ENCODE data around the gene DFFA. TPM values are rescaled to one million over a fixed set of nuclear protein-coding genes. Genes with fewer than 3 reads are reported as not detected.

Gene DFFA
- total and polyA plus RNA-seq, 9 of the 15 experiments (the other 6 are each of a cell fraction or from before 2014, with no cell fraction given), result 39.6 to 74.8 (median 59.2) TPM

- TF ChIP-seq, protein P1, sequence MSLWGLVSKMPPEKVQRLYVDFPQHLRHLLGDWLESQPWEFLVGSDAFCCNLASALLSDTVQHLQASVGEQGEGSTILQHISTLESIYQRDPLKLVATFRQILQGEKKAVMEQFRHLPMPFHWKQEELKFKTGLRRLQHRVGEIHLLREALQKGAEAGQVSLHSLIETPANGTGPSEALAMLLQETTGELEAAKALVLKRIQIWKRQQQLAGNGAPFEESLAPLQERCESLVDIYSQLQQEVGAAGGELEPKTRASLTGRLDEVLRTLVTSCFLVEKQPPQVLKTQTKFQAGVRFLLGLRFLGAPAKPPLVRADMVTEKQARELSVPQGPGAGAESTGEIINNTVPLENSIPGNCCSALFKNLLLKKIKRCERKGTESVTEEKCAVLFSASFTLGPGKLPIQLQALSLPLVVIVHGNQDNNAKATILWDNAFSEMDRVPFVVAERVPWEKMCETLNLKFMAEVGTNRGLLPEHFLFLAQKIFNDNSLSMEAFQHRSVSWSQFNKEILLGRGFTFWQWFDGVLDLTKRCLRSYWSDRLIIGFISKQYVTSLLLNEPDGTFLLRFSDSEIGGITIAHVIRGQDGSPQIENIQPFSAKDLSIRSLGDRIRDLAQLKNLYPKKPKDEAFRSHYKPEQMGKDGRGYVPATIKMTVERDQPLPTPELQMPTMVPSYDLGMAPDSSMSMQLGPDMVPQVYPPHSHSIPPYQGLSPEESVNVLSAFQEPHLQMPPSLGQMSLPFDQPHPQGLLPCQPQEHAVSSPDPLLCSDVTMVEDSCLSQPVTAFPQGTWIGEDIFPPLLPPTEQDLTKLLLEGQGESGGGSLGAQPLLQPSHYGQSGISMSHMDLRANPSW (CRISPR knock-in tag; IDR thresholded peaks at IDR 0.05), result no peak
Measured at GRCh38 chr1:10510520-10511493, 38.5 kb upstream of the DFFA start (continued).

DNA sequence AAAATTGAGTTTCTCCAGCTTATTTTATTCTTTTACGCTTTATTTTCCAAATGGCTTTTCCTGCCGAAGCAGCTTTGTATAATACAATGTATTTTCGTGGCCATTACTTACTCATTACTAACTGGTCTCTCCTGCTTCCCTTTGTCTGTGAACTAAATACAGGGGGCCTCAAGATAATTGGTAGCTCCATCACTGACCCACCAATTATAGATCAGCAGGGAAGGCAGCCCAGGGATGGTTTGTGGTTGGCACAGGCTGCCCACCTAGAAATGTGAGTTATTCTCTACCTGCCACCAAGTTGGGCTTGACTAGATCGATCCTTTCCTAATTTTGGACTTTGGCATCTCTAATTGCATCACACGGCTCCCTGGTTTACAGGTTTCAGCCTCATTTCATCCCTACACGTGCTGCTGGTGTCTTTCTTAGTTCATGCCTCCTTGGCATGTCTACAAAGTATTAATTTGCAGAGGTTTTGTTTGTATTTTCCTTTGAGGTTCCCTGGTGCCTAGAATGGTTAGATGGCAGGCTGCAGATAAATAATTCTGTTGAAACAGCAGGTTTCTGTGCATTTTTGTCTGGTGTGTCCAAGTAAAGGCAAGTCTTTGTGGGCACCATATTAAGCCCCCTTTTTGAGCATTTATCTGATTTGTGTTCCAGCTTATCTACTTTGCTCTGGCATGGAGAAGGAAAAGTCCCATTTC is 37.6 kb upstream of the DFFA start:
- POLR2A ChIA-PET, result interaction anchor here (0.7 to 1.4 kb wide), 2 partner anchors 13 to 497 kb away, joined by 3 to 4 read pairs; no protein-coding TSS in a partner anchor
- H2AFZ ChIP-seq (ENCODE audit: low read depth, low read length), result no peak overlapping the region
- H3K9me1 ChIP-seq (ENCODE audit: control insufficient read depth, insufficient read depth, low read length), result peaks cover 11% of the 10 kb centered on the region
- FAIRE-seq (no peak), ATAC-seq (no peak), DNase-seq (ENCODE audit: extremely low read depth in 1 of 4, low spot score in 3 of 4) (no peak)
- H3K9me3 ChIP-seq (replicated peaks; ENCODE audit: control insufficient read depth, insufficient read depth, low read depth, low read length), result no peaks in the 10 kb centered on the region
- H3K4me2 ChIP-seq (ENCODE audit: insufficient read depth, low read length), result peak overlapping the region; percentile 63
- no TSS peak for BruUV-seq (replicated peaks)
- no peaks in the 10 kb centered on the region for H3K27me3 ChIP-seq (ENCODE audit: control insufficient read depth in 2 of 2, insufficient read depth in 2 of 2, low read length in 2 of 2)
- peaks cover 27 to 35% of the 10 kb centered on the region in 2 experiments for H3K4me1 ChIP-seq (replicated peaks in 1 of 2; ENCODE audit: control insufficient read depth in 2 of 2, insufficient read depth in 2 of 2, low read length in 2 of 2)
- in situ Hi-C loops (cut with MboI), result loop anchor here (5.0 kb wide), 2 partner anchors 362 to 432 kb away; no protein-coding TSS in a partner anchor
- H3K27ac ChIP-seq (ENCODE audit: extremely low read depth, low read depth, low read length), result peak overlapping the region; percentile 84
- intact Hi-C loops (cut with micrococcal nuclease), result loop anchor here (10.0 kb wide), 1 partner anchor 435 kb away; no protein-coding TSS in a partner anchor
- CTCF ChIA-PET (ENCODE audit: low intra/inter-chr PET ratio), result no interaction called here
- H3K36me3 ChIP-seq (ENCODE audit: control insufficient read depth, insufficient read depth, low read length), result peaks cover 20% of the 10 kb centered on the region; the same call in 2 of the 3 replicates
- H4K20me1 ChIP-seq (replicated peaks; ENCODE audit: control insufficient read depth, insufficient read depth, low read length), result peaks cover 40% of the 10 kb centered on the region
- H3K4me3 ChIP-seq, result no peak overlapping the region
- WGBS (ENCODE audit: insufficient coverage, low coverage, missing lambda C conversion rate), result 80% methylated on average over 6 of the region's 6 CpGs
- H3K9ac ChIP-seq (ENCODE audit: insufficient read depth in 1 of 2, low read depth in 2 of 2, low read length in 2 of 2), result peak overlapping the region in 1 of 2 experiments; percentile 34; a peak in 1 of 4 replicates
- peaks cover 85% of the 10 kb centered on the region for H3K79me2 ChIP-seq (ENCODE audit: control insufficient read depth, insufficient read depth, low read length)
- no peak for TF ChIP-seq CEBPG (CRISPR knock-in tag; IDR thresholded peaks at IDR 0.05)
- TF ChIP-seq CEBPG (tag; conservative IDR thresholded peaks at IDR 0.05 in 1 of 2, IDR thresholded peaks at IDR 0.05 in 1 of 2), result peak in 1 of 2 experiments; percentile 24; a peak in 1 of 4 replicates
- no peak for TF ChIP-seq SMAD2 (IDR thresholded peaks at IDR 0.05; ENCODE audit: low read depth, low read length)
- no peak for TF ChIP-seq ZNF280A (IDR thresholded peaks at IDR 0.05; ENCODE audit: low read depth, partially characterized antibody)
- no peak for TF ChIP-seq ZBTB8A (IDR thresholded peaks at IDR 0.05; ENCODE audit: partially characterized antibody)
- no peak for TF ChIP-seq E2F3 (CRISPR knock-in tag; IDR thresholded peaks at IDR 0.05)
- TF ChIP-seq, protein P2, sequence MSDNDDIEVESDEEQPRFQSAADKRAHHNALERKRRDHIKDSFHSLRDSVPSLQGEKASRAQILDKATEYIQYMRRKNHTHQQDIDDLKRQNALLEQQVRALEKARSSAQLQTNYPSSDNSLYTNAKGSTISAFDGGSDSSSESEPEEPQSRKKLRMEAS (CRISPR knock-in tag; IDR thresholded peaks at IDR 0.05), result 0 out of 2 replicates have a peak, but pooled peaks have one; percentile 1
- TF ChIP-seq HNRNPH1 (optimal IDR thresholded peaks at IDR 0.05; ENCODE audit: low read depth, low read length), result no peak
- no peak for TF ChIP-seq FOXP1 (CRISPR knock-in tag; IDR thresholded peaks at IDR 0.05)
- TF ChIP-seq ZNF282 (CRISPR knock-in tag; IDR thresholded peaks at IDR 0.05), result no peak
- no peak for TF ChIP-seq ILK (tag; IDR thresholded peaks at IDR 0.05; ENCODE audit: borderline replicate concordance, low read depth)
- TF ChIP-seq ZNF584 (CRISPR knock-in tag; IDR thresholded peaks at IDR 0.05; ENCODE audit: low read depth), result 0 out of 2 replicates have a peak, but pooled peaks have one; percentile 5

All from K562 (cell line).